Measurements from ENCODE around the gene B4GAT1.

B4GAT1 gene

GRCh38 chr11:66366844-66367477 lies 19.5 kb upstream of the B4GAT1 start:
- POLR2A ChIA-PET, result interaction anchor here (1.1 kb wide), 1 partner anchor 19 kb away, joined by 5 read pairs; no protein-coding TSS in a partner anchor
- TF ChIP-seq CTCF (IDR thresholded peaks at IDR 0.05; ENCODE audit: control extremely low read depth, extremely low read depth, low read depth, missing control alignments), result no peak
- CTCF ChIA-PET, result interaction anchor here (1.1 to 3.8 kb wide), 6 partner anchors 19 to 76 kb away, joined by 3 to 24 read pairs (median 4); partner anchors contain the start of genes MRPL11 and TMEM151A

GRCh38 chr11:66365711-66366619 lies 18.5 kb upstream of the B4GAT1 start:
- DNase-seq (ENCODE audit: extremely low spot score), result peak; percentile 10
- ChIA-PET POLR2A (interaction anchor here (0.6 to 1.8 kb wide), 3 partner anchors 18 to 862 kb away, joined by 3 to 5 read pairs (median 4); partner anchors contain the start of gene B4GAT1), CTCF (interaction anchor here (1.1 to 3.8 kb wide), 9 partner anchors 16 to 83 kb away, joined by 3 to 24 read pairs (median 3); partner anchors contain the start of gene TMEM151A)

More at GRCh38 chr11:66366844-66367477, 19.5 kb upstream of the B4GAT1 start:
- DNase-seq (ENCODE audit: extremely low spot score), result no peak

GRCh38 chr11:66365166-66365565 lies 17.7 kb upstream of the B4GAT1 start:
- CTCF ChIA-PET, result interaction anchor here (1.1 to 3.8 kb wide), 8 partner anchors 15 to 60 kb away, joined by 3 to 24 read pairs (median 4); no protein-coding TSS in a partner anchor
- POLR2A ChIA-PET, result interaction anchor here (1.8 kb wide), 1 partner anchor 18 kb away, joined by 4 read pairs; the partner anchor contains the start of gene B4GAT1
- TF ChIP-seq CTCF (IDR thresholded peaks at IDR 0.05; ENCODE audit: control extremely low read depth, extremely low read depth, low read depth, missing control alignments), result no peak
- DNase-seq (ENCODE audit: extremely low spot score), result no peak

More at GRCh38 chr11:66365711-66366619, 18.5 kb upstream of the B4GAT1 start:
- no peak for TF ChIP-seq CTCF (IDR thresholded peaks at IDR 0.05; ENCODE audit: control extremely low read depth, extremely low read depth, low read depth, missing control alignments)

GRCh38 chr11:66363805-66364535 lies 16.5 kb upstream of the B4GAT1 start:
- peak; percentile 90 for TF ChIP-seq CTCF (IDR thresholded peaks at IDR 0.05; ENCODE audit: control extremely low read depth, extremely low read depth, low read depth, missing control alignments)
- ChIA-PET POLR2A (interaction anchor here (0.6 to 1.8 kb wide), 3 partner anchors 17 to 402 kb away, joined by 4 read pairs; partner anchors contain the start of gene B4GAT1), CTCF (interaction anchor here (0.9 to 2.8 kb wide), 16 partner anchors 8 to 168 kb away, joined by 3 to 22 read pairs (median 6); partner anchors contain the start of genes B4GAT1, BRMS1 and SLC29A2)
- DNase-seq (ENCODE audit: extremely low spot score), result peak; percentile 83

GRCh38 chr11:66363187-66363601 lies 15.8 kb upstream of the B4GAT1 start:
- ChIA-PET POLR2A (interaction anchor here (0.9 to 1.5 kb wide), 2 partner anchors 15 to 26 kb away, joined by 4 read pairs; partner anchors contain the start of gene B4GAT1), CTCF (interaction anchor here (0.9 to 2.8 kb wide), 16 partner anchors 9 to 169 kb away, joined by 3 to 22 read pairs (median 6); partner anchors contain the start of genes B4GAT1, BRMS1 and SLC29A2)
- no peak for DNase-seq (ENCODE audit: extremely low spot score)
- TF ChIP-seq CTCF (IDR thresholded peaks at IDR 0.05; ENCODE audit: control extremely low read depth, extremely low read depth, low read depth, missing control alignments), result no peak

All from GM10248 (cell line).